ENCODE measurements around the gene SLC26A4.

- TF ChIP-seq CTCF (IDR thresholded peaks at IDR 0.05) (no peak), POLR2A (IDR thresholded peaks at IDR 0.05) (no peak)
Observed at GRCh38 chr7:107691716-107692115, 31.1 kb downstream of the SLC26A4 start.
